Stimulated activated CD8-positive, alpha-beta memory T cell treated with anti-CD3 and anti-CD28 coated beads, Interleukin-15, amount 100 ng/mL, for 48 hours (primary cell): ENCODE data around the gene SLC35D2.
"Not testable (repeated sequence)": the region's sequence is repeated elsewhere in the genome, so short reads cannot be mapped to it uniquely, and the experiment has no call there.

Experiments used
- DNase-seq, 2 donors: peaks; one replicate each; pipeline ENCODE4 v3.0.0-alpha.2; 2020; ENCODE audit warnings: low read depth in 2 of 2

Gene SLC35D2

GRCh38 chr9:96400132-96400910 lies 16.8 kb upstream of the SLC35D2 start:
- no peak for DNase-seq

- DNase-seq = no peak
Measured at GRCh38 chr9:96399325-96399633, 15.8 kb upstream of the SLC35D2 start.

- DNase-seq = no peak
Measured at GRCh38 chr9:96398582-96399324, 15.2 kb upstream of the SLC35D2 start.

GRCh38 chr9:96395964-96396363 lies 12.5 kb upstream of the SLC35D2 start:
- DNase-seq = no peak

GRCh38 chr9:96394832-96395496 lies 11.5 kb upstream of the SLC35D2 start:
- no peak for DNase-seq

- no peak for DNase-seq
Measured at GRCh38 chr9:96392263-96392662, 8.8 kb upstream of the SLC35D2 start.

GRCh38 chr9:96391021-96391765 lies 7.7 kb upstream of the SLC35D2 start:
- no peak for DNase-seq

GRCh38 chr9:96388144-96388543 lies 4.6 kb upstream of the SLC35D2 start:
- DNase-seq = no peak

- no peak for DNase-seq
Measured at GRCh38 chr9:96386157-96386556, 2.6 kb upstream of the SLC35D2 start.

GRCh38 chr9:96382839-96383164 lies 709 bp downstream of the SLC35D2 start:
- DNase-seq = no peak

- no peak for DNase-seq
Measured at GRCh38 chr9:96382175-96382574, 1.3 kb downstream of the SLC35D2 start.

GRCh38 chr9:96381696-96382095 lies 1.8 kb downstream of the SLC35D2 start:
- DNase-seq = no peak

- no peak for DNase-seq
Measured at GRCh38 chr9:96381125-96381524, 2.4 kb downstream of the SLC35D2 start.

- no peak for DNase-seq
Measured at GRCh38 chr9:96379461-96379860, 4.0 kb downstream of the SLC35D2 start.

GRCh38 chr9:96378187-96378586 lies 5.3 kb downstream of the SLC35D2 start:
- no peak for DNase-seq

- DNase-seq = no peak
Measured at GRCh38 chr9:96376891-96377874, 6.3 kb downstream of the SLC35D2 start.

- DNase-seq = not testable (repeated sequence)
Measured at GRCh38 chr9:96375507-96375906, 8.0 kb downstream of the SLC35D2 start.

GRCh38 chr9:96367943-96368342 lies 15.6 kb downstream of the SLC35D2 start:
- no peak for DNase-seq

GRCh38 chr9:96363175-96363967 lies 20.1 kb downstream of the SLC35D2 start:
- DNase-seq = no peak

GRCh38 chr9:96362119-96362518 lies 21.4 kb downstream of the SLC35D2 start:
- not testable (repeated sequence) for DNase-seq
